Stimulated activated CD4-positive, alpha-beta T cell treated with anti-CD3 and anti-CD28 coated beads, Interleukin-4, amount 100 ng/mL, for 4 hours (primary cell): Measurements from ENCODE around the gene DAG1.

ENCODE experiments used
- DNase-seq, 2 experiments: peaks; one replicate each; pipeline ENCODE4 v3.0.0-alpha.2; 2020

Gene DAG1

DNA sequence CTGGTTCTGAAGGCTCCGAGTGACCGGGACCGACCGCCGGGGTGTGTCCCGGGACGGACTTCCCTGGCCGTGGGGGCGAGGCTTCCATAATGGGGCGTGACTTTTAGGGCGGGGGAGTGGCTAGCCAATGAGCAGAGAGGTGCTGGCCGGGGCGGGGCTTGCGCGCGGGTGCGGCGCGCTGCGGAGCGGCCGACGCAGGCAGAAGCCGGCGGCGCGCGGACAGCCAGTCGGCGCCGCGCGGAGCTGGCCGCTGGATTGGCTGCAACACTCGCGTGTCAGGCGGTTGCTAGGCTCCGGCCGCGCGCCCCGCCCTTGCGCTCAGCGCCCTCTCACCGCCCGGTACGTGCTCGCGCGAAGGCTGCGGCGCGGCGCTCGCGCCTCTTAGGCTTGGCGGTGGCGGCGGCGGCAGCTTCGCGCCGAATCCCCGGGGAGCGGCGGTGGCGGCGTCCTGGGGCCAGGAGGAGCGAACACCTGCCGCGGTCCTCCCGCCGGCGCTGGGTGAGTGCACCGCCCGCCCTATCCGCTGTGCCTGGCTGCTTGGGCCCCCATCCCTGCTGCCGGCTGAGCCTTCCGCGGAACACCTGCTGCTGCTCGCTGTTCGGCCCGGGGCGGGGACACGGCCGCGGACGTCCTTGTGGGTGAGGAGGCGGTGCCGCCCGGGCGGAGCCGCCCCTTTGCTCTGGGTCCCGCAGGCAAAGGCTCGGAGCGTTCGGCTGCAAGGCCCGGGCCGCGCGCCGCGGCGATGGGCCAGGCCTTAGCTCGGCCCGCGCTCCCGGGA, at the start of gene DAG1:
Gene DAG1 (plus strand): TSS at position 332 of the 778 bp plus-strand sequence. CDS start 40,268 bp downstream, outside the sequence.
- peak; percentile 91 to 95 for DNase-seq

- no peak for DNase-seq
Observed at GRCh38 chr3:49421890-49422378, 48.1 kb upstream of the DAG1 start.

GRCh38 chr3:49422379-49423248, 47.5 kb upstream of the DAG1 start, which contains the start of gene AMT:
Gene AMT, minus strand, starts transcription at chr3:49422473. Its CDS starts 23 bp downstream, at chr3:49422450.
- no peak for DNase-seq

DNA sequence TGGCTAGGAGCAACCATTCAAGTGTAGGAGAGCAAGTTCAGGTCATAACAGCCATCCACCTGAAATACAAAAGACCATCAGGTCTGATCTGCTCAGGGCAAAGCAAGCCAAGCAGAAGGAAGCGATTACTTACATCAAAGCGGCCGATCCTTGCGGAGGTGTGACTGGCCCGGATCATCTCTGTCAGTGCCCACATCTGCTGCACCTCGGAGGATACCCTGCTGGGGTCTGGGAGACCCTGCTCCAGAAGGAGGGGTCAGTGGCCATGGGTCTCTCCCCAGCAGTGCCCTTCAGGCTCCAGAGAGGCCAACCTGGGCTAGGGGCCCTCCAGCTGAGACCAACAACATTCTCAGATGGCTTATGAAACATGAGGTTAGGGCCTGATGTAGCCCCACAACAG, 45.3 kb upstream of the DAG1 start:
- no peak for DNase-seq

- DNase-seq: no peak
Observed at GRCh38 chr3:49427586-49427985, 42.5 kb upstream of the DAG1 start.

- DNase-seq: no peak
Observed at GRCh38 chr3:49428752-49429080, 41.4 kb upstream of the DAG1 start.

GRCh38 chr3:49434731-49435130, 35.3 kb upstream of the DAG1 start:
- no peak for DNase-seq

- DNase-seq: no peak
Observed at GRCh38 chr3:49445391-49445790, 24.7 kb upstream of the DAG1 start.

DNA sequence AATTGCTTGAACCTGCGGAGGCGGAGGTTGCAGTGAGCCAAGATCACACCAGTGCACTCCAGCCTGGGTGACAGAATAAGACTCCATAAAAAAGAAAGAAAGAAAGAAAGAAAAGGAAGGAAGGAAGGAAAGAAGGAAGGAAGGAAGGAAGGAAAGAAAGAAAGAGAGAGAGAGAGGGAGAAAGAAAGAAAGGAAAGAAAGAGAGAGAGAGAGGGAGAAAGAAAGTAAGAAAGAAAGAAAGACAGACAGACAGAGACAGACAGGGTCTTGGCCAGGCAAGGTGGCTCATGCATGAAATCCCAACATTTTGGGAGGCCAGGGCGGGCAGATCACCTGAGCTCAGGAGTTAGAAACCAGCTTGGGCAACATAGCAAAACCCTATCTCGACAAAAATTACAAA, 16.4 kb upstream of the DAG1 start:
- DNase-seq: no peak

- DNase-seq: no peak
Observed at GRCh38 chr3:49454458-49454857, 15.6 kb upstream of the DAG1 start.

- DNase-seq: no peak
Observed at GRCh38 chr3:49454898-49455681, 15.0 kb upstream of the DAG1 start.

- DNase-seq: no peak
Observed at GRCh38 chr3:49456466-49456865, 13.6 kb upstream of the DAG1 start.

DNA sequence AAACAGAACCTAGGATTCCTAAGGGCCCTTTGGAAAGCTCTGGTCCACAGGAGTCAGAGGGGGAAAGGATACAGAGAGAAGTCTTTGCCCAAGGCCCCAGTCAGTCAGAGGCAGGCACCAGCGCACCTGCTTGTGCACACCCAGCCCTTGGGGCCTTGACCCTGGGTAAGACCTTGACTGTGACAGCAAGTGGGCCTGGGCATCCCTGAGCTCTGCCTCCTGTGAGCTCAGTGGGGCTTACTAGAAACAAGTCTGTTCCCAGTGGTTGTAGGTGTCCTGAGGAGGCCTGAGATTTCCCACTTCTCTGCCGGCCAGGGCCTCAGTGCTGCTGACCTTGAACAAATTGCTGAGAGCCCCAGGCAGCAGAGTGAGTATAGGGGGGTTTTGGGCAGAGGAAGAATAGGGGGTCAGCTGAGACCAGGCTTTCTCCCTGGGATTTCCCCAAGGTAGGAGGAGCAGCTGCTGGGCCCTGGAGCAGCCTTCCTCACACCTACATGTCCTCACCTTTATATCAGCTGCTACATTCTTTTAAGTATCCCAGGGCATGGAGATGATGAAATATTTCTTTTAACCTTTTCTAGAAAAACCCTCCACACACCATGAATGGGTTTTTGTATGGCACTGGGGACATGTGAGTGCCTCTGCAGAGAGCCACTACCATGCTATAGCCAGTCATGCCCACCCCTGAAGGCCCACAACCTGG, 9.7 kb upstream of the DAG1 start:
- DNase-seq: no peak

- no peak for DNase-seq
Observed at GRCh38 chr3:49460956-49461355, 9.1 kb upstream of the DAG1 start.

DNA sequence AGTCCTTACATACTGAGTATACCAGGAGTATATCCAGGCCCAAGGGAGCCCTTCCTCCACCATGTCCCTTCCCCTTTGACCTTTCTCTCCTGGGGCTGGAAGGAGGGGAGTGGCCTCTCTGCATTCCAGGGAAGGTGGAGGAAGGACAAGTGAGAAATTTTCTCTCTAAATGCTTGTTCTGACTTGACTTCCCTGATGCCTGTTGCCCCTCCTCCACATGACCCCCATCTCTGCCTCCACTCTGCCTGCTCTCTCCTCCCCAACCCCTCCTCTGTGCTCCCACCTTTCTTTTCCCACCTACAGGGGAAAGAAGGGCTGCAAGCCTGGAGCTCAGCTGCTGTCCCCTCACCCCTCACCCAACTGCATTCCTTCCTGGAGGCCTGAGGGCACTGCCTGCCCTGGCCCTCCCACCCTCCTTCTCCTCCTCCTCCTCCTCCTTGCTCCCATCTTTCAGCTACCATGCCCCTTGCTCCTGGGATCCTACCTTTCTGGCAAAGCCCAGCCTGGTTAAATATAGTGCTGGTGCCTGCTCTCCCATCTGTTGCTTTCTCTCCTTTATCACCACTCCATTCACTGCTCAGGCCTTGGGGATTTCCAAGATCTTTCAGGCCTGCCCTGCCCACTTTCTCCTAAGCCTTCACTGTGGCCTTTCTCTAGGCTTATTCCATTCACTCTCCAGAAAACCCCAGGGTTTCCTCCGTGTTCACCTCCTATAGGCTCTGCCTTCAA, 8.5 kb upstream of the DAG1 start:
- no peak for DNase-seq

GRCh38 chr3:49462222-49462621, 7.8 kb upstream of the DAG1 start:
- no peak for DNase-seq

- DNase-seq: no peak
Observed at GRCh38 chr3:49465270-49466034, 4.6 kb upstream of the DAG1 start.

GRCh38 chr3:49466085-49466484, 4.0 kb upstream of the DAG1 start:
- no peak for DNase-seq

DNA sequence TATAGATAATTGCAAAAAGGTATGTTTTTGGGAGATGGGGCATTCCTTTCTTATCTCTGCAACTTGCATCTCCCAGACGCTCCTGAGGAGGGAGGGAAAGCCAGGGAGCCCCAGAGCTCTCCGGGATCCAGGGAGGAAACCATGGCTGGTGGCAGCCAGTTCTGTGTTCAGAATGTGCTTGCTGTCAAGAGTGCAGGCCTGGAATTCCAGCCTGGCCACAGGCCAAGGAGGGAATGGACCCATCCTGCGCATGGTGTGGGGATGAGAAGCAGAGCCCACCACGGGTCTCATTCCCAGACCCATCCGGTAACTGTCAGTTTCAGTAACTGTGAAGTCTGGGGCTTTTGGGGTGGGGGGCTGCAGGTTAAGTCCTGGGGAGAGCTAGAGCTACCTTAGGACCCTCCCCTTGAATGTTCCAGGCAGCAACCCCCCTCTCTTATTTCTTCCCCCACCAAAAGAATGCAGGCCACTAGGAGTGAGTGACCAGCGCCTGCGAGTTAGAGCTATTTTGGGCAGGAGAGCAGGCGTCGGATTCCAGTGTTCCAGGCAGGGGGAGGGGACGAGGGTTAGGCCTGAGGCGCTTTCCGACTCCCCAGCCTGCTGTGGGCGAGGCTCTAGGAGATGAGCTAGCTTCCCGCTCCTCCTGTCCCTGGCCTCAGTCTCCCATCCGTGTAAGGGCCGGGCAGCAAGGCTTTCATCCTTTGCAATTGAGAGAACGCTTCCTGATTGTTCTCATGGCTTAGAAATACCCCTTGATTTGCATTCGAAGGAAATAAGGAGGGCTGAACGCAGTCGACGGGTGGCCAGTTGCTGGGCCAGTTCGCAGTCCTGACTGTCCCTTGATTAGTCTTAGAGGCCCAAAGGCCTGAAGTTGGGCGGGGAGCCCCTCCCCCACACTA, 781 bp upstream of the DAG1 start:
- DNase-seq: no peak
